Testis (tissue), 2 donors: ENCODE measurements around the gene HSD17B11.

Experiments used
- CTCF ChIP-seq, 3 experiments: fragments of 450-650 bp in 2 of 3; fragments of 200-600 bp in 1 of 3; sonication (generic) in 1 of 3; IDR thresholded peaks; one replicate each; pipeline ENCODE4 v1.5.1; 2016 to 2019; ENCODE audit warnings: antibody characterized with exemption in 3 of 3, mild to moderate bottlenecking in 2 of 3, moderate library complexity in 1 of 3
- POLR2A ChIP-seq: fragments of 450-650 bp; IDR thresholded peaks from one replicate; pipeline ENCODE4 v1.6.1; 2017; ENCODE audit warnings: antibody characterized with exemption, mild to moderate bottlenecking, moderate library complexity

- no peak for TF ChIP-seq CTCF (IDR thresholded peaks at IDR 0.05)
- TF ChIP-seq POLR2A, result no peak
Measured at GRCh38 chr4:87419578-87420249, 28.7 kb upstream of the HSD17B11 start.
